CD4-positive, alpha-beta T cell treated with Interleukin-12 subunit alpha and Interleukin-12 subunit beta, for 1 hour (primary cell): ENCODE measurements around the gene ZBTB3.
"Not testable (repeated sequence)": the region's sequence is repeated elsewhere in the genome, so short reads cannot be mapped to it uniquely, and the experiment has no call there.

ENCODE experiments used
- DNase-seq: peaks from one replicate; pipeline ENCODE4 v3.0.0-alpha.2; 2020

ZBTB3 gene

DNA sequence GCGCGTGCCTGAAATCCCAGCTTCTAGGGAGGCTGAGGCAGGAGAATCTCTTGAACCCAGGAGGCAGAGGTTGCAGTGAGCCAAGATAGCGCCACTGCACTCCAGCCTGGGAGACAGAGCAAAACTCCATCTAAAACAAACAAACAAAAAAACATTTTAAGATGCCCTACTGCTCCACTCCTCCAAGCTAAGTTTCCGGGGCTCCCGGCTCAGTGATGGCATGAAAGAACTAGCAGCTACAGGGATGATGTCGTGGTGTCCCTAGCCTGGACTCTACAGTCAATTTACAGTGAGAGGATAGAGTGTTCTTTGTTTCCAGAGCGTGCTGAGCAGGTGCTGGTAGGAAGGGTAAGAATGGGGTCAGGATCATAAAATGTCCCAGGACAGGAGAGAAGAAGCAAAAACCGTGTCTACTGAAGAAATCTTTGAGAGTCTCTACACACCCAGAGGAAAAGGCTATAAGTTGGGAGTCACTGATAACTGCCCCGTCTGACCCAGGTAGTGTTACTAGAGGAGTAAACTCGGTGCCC, 1.2 kb upstream of the ZBTB3 start:
- DNase-seq = no peak

DNA sequence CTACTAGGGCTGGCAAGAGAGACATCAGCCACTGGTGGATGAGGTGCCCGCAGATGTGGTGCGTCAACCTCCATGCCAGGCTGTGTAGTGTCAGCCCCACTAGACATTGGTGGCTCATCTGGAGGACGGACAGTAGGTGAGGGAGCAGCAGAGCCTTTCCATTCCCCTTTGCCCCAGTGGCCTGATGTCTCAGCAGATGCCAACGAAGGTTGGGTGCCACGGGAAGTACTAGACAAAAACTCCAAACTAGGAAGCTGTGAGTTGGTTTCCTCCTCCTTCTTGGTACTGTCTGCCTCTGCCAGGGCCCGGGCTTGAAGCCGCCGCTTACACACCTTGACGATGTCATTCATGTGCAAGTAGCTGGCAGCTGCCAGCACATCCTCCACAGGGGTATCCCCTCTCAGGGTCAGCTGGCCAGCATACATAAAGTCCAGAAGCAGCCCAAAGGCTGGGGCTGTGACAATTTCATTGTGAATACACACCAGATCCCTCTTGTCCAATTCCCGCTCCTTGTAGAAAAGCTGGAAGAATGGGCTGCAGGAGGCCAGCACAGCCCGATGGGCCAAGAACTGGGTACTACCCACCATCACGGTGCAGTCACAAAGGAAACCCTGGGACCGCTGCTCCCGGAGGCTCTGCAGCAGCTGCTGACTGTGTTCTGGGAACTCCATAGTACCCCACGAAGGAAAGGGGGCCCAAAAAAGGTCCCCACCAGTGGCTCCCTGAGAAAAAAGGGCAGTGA, 795 bp downstream of the ZBTB3 start:
- DNase-seq = no peak

DNA sequence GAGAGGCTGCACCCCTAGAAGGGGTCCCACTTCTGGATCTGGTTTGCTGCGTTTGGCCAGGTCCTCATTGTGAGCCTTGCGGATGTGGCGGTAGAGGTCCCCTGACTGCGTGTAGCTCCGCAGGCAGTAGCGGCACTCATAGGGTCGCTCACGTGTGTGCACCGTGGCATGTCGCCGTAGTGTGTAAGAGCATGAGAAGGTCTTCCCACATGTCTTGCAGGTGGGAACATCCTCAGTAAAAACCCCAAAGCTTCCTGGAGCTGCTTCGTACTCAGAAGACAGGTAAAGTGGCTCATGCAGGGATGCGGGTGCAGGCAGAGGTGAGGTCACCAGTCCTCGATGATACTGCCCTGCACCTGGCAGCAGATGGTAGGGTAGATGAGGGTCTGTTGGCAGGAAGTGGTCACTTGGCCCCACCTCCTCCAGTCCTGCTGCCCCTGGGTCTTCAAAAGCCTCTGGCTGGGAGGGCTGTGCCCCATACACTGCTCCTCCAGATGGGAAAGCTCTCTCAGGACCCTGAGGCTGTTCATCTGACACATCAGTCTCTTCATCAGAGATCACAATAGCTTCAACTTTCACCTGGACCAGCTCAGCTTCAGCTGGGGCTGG, 1.7 kb downstream of the ZBTB3 start:
- no peak for DNase-seq

DNA sequence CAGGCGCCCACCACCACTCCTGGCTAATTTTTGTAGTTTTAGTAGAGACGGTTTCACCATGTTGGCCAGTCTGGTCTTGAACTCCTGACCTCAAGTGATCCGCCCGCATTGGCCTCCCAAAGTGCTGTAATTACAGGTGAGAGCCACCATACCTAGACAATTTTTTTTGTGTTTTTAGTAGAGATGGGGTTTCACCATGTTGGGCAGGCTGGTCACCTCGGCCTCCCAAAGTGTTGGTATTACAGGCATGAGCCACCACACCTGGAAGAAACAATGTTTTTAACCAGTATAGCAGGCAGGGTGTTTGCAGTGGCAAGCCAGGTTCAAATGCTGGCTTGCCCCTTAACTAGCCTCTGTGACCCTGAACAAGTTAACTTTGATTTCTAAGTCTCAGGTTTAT, 4.0 kb downstream of the ZBTB3 start:
- DNase-seq = not testable (repeated sequence)

DNA sequence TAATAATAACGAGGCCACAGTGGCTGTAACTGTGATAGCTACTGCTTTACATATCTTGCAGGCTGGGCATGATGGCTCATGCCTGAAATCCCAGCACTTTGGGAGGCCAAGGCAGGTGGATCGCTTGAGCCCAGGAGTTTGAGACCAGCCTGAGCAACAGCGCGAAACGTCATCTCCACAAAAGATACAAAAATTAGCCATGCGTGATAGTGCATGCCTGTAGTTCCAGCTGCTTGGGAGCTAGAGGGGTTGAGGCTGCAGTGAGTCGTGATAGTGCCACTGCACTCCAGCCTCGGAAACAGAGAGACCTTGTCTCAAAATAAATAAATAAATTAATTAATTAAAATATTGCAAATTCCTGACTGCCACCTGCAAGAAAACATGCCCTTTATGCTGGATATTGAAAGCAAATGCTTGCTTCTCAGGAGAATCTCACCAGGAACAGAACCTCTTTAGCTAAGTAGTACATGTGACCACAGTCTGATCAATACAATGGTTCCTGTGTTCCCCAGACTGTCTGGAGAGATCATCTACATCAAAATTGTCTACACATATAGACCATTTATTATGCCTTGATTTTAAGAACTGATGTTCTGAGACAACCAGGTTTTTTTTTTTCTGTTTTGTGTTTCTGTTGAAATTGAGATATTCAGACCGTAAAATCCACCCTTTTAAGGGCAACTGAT, 6.3 kb downstream of the ZBTB3 start:
- no peak for DNase-seq

DNA sequence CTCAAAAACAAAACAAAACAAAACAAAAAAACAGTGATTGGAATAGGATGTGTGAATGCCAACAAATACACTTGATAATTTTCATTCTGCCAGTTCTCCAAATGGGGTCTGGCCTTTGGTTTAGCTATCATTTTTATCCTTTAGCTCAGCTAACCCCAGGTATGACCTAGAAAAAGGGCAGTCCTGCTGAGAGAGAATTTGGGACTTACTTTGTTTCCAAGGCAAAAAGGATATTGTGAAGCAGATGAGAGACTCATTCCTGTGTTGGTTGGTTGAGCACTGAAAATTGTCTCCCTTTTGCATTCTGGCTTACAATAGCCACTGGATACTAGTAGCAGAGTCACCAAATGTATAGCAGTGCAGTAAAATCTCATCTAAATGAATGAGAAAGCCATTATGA, 16.8 kb downstream of the ZBTB3 start:
- no peak for DNase-seq

DNA sequence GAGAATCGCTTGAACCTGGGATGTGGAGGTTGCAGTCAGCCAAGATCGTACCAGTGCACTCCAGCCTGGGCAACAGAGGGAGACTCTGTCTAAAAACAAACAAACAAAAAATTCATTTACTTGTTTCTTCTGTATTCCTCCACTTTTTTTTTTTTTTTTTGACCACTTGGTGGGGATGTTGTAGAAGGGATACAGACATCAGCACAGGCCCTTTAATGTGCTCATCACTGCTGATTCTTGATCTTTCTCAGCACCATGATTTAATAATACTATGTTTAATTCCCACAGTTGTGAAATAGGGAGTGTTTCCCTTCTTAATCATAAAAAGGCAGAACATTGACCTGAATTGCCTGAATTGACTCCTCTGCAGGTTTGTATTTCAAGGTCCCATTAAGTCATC, 21.1 kb downstream of the ZBTB3 start:
- DNase-seq = no peak

DNA sequence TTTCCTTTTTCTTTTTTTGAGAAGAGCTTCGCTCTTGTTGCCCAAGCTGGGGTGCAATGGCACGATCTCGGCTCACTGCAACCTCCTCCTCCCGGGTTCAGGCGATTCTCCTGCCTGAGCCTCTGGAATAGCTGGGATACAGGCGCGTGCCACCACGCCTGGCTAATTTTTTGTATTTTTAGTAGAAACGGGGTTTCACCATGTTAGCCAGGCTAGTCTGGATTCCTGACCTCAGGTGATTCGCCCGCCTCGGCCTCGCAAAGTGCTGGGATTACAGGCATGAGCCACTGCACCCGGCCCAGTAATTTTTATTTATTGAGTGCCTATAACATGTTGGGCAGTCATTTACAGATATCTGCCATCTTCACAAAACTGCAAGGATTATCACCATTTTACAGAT, 23.9 kb downstream of the ZBTB3 start:
- not testable (repeated sequence) for DNase-seq

DNA sequence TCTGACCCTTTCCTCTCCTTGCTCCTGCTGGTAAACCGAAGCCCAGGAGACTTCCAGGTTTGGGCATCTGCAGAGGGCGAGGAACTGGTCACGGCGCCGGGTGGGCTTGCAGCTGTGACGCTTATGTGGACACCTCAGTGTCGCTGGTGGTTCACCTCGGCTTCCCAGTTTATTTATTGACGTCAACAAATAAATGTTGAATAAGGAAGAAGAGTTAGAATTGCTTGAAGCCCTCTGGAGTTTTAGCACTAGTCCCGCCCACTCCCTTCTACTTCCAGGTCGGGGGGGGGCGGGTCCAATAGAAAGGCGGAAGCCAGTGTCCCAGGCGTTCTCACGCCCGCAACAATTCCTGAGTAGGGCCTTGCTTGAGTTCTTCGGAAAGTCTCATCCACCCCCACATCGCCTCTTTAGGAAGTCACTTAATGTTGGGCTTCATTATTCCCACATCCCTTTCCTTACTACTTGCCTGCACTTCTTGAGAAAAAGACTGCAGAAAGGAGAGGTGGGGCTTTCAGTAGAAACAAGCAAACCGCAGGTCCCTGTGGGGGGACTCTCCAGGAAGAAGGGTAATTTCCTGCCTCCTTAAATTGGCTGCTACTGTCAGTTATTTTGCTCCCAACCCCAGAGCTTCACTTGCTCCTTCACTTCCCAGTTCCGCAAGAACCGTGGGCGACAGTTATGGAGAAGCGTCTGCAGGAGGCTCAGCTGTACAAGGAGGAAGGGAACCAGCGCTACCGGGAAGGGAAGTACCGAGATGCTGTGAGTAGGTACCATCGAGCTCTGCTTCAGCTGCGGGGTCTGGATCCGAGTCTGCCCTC, 25.6 kb downstream of the ZBTB3 start, which contains the start of gene TTC9C:
Gene TTC9C, plus strand, starts transcription at position 316 of the 818 bp plus-strand sequence. Its CDS starts 363 bp downstream, at position 679.
- DNase-seq = peak; percentile 83

DNA sequence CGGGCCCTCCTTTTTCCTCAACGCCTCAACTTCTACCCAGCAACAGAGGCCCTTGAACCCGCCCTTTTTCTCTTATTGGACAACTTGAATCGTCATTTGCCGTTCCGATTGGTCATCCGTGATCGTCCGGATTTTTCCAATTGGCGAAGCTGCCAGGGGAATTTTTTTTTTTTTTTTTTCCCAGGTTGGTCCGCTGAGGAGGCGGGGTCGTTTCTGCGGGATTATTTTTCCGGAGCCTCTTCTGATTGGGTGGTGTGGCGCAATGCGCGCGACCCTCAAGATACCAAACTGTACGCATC, 26.1 kb downstream of the ZBTB3 start:
- DNase-seq = peak; percentile 95

DNA sequence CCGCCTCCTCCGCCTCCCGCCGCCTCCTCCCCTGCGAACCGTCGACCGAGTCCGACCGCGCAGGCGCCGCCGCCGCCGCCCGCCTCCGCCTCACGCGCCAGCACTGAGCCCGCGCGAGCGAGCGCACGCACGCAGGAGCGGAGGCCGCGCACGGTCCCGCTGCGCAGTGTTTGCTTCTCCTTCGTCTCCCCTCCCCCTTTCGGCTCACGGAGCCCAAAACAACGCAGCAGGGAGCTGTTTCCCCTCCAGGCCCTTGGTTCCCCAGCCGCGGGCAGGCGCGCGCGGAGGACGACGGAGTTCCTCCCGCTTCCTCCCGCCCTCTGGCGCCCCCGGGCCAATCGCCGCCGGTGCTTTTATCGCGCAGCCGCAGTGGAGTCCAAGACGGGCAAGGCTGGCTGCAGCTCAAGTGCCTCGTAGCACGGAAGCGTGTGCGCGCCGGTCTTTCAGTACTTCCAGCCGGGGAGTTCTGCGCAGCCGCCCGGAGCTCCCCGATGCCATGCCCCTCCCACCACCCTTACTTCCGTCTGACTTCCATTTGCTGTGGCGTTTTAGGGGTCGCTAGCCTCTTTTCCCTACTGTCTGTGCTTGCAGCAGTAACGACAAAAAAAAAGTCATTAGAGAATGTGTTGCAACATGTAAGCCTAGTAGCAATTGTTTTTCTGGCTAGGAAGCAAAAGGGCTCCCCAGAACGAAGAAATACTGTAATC, 26.6 kb downstream of the ZBTB3 start, which contains the start of gene HNRNPUL2:
Gene HNRNPUL2, minus strand, starts transcription at position 293 of the 707 bp plus-strand sequence. CDS start 301 bp downstream, outside the sequence.
- peak; percentile 99 for DNase-seq

DNA sequence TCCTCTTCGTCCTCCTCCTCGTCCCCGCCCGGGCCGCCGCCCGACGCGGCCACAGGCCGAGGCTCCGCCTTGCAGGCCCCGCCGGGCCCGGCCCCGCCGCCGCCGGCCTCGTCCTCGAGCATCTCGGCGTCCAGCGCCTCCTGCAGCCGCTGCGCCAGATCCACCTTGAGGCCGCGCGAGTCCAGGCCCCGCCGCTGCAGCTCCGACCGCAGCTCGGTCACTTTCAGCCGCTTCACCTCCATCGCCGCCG, 27.1 kb downstream of the ZBTB3 start:
- DNase-seq = no peak

DNA sequence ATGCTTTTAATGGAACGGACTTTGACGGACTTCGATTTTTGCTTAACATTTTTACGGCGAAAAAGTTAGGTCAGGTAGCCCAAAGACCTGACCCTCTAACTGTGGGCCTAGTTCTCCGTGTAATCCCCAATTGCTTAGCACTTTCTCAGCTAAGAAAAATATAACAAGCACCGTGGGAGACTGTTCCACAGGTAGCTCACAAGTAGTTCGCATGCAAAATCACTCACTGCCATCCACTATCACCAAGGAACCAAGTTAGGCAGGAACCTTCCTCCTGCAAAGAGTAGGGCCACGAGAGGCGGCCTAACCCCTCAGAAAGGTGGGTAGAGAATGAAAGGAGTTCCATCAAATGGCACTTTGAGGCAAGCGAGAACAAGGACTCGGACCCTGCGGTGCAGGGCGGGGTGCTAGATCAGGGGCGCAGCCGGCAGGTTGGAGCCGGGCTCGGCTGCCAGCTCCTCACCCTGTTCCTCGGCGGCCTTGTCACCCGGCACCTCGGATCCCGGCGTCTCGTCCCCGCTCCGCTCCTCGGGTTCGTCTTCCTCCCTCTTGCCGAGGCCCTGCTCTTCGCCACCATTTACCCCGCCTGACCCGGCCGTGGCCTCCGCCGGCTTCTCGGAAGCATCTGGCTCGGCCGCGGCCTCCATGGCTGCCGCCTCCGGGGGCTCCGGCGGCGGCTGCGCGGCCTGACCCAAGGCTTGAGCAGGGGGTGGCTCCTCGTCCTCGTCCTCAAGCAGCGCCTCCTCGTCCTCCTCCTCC, 27.6 kb downstream of the ZBTB3 start:
- DNase-seq = no peak

DNA sequence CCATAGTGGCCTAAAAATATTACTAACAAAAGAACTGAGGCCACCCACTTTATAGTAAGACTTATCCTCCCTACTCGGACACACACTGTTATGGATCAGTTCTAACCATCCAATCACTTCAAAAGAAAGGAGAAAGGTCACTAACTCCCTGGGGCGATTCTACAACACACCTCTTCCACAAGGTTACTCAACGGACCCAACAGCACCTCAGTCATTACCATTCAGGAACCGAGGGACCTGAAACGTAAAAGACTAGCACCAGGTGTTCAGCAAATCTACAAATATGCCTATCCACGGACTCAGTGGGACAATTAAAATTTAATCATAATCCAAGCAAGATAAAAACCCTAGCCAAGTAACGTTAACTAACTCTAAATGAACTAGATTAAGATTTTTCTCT, 28.3 kb downstream of the ZBTB3 start:
- no peak for DNase-seq

DNA sequence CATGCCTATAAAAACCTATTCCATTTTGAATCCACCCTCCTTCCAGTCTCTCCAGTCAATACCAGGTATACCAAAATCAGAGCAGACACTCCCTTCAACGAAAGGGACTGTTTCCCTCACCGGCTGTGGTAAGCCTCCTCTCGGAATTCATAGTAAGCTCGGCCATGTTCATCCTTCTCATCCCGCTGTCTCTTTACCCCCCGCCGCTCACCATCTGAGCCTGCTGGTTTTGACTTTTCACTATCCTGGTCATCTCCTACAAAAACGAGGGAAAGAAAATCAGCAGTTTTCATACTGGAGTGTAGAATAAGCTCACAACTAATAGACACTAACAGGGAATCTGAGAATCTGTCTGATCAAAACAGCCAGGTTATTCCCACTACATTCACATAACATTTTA, 29.8 kb downstream of the ZBTB3 start:
- no peak for DNase-seq

DNA sequence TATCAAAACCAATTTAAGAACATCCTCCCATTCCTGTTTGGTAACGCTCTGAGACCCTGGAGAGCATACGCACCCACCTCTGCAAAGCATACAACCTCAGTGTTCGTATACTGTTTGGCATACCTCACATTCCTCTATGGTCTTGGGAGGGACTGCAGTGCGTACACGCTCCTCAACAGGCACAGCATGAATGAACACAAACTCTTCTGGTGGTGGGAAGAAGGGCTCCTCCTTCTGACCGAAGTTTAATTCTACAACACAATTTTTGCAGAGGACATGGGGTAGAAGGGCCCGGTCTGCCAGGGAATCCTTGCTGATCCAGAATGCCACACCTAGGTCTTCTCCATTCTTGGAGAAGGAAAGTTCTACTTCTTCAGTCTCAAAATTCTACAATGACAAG, 32.0 kb downstream of the ZBTB3 start:
- DNase-seq = no peak

DNA sequence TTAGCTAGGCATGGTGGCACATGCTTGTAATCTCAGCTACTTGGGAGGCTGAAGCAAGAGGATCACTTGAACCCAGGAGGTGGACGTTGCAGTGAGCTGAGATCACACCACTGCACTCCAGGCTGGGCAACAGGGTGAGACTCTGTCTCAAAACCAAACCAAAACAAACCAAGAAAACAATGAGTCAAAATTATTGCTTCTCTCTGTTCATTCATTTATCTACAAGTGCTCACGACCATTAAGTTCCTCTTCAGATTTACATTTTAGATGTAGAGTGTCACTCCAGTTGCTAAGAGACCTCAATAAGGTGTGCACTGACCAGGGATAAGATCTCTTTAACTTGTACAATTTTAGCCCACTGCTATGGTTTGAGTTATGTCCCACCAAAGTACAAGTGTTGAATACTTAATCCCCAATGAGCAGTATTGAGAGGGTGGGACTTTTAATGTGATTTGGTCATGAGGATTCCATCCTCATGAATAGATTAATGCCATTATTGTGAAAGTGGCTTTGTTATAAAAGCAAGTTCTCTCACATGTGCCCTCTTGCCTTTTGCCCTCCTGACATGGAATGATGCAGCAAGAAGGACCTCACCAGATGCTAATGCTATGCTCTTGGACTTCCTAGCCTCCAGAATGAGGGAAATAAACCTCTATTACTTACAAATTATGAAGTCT, 34.5 kb downstream of the ZBTB3 start:
- no peak for DNase-seq

DNA sequence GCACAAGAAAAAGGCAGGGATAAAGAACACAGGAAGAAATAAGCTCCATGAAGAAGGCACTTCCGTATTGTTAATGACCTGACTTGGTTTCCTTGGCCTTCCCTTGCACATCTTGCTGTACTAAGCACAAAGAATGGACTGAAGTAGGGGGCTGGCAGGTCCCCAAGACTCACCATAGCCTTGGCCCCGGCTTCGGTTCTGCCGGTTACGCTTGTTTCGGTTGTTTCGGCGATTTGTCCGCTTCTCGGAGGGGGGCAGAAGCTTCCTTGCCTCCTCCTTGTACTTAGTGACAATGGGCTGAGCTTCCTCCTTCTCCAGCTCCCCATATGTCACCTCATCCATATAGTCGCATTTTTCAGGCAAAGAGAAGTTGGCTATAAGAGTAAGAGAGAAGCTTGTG, 37.1 kb downstream of the ZBTB3 start:
- no peak for DNase-seq

DNA sequence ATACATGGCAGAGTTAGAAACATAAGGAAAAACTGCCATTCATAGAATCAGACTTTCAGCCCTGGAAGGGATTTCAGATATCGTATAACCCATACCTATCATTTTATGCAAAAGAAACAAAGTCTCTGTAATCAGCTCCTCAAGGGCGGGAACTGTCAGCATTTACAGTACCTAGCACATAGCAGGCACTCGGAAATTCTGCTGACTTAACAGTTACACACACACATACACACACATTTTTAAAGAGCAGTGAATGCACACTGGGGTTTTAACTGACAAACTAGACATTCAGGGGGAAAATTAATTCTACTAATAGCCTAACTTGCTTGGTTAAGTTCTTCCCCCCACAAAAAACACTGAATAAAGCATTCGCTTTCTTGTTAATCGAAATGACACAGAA, 37.8 kb downstream of the ZBTB3 start:
- DNase-seq = no peak

DNA sequence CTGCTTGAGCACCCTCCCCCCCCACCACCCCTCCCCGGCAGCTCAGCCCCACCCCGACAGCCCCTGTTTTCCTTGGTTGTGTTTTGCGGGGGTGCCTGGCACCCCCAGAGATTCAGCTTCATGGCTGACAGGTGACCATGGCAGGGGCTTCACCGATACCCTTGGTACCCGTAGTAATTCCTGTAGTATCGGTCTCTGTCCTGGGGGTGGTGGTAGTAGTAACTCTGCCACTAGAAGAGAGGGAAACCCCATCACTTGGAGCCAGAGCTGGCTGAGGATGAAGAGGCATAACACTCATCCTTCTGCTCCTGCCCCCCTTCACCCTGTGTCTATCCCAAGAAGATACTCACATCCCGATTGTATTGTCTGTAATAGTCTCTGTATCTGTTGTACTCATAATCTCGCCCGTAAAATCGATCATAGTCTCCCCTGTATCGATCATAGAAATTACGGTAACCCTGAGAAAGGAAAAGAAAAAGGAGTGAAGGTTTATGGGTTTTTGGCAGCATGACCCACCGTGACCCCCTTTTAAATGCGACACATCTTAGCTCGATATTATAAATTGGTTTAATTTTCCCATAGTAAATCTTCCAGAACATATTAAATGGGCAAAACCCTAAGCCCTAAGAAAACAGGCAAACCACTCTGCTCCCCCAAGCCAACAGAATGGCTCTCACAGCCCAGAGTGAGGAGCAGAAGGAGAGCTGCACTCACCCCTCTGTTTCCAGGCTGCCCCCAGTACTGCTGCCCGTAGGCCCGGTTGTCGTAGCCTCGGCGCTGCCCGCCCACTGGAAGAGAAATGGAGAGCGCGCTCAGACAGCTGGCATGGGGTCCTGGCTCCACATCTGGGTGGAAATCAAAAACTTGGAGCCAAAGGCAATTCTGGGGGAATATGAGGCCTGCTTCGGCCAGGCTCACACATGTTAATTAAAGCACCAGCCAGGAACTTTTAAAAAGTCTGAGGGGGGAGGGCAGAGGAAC, 38.5 kb downstream of the ZBTB3 start:
- DNase-seq = no peak
